DND-41 (cell line): ENCODE results near the gene TAF11.

Source experiments
- ATAC-seq: fragments of 200-7000 bp; cut with Tn5 transposase; 3 replicates; pipeline ENCODE4 v1.9.1; 2021; ENCODE audit warnings: low read depth; ENCODE audit not compliant: insufficient read depth
- DNase-seq: peaks from one replicate; pipeline ENCODE4 v3.0.0-alpha.2; 2020
- H2AFZ ChIP-seq: 2 replicates; pipeline ENCODE4 v1.6.0; 2012; ENCODE audit warnings: low read depth, low read length
- H3K27ac ChIP-seq: 2 replicates; pipeline ENCODE4 v1.5.1; 2012; ENCODE audit warnings: low read length, inconsistent platforms
- H3K27me3 ChIP-seq: fragments of 200-600 bp; sonication (generic); 2 replicates; pipeline ENCODE4 v1.6.0; 2012; ENCODE audit warnings: low read length, mild to moderate bottlenecking, inconsistent platforms; ENCODE audit not compliant: insufficient read depth, poor library complexity
- H3K36me3 ChIP-seq: 2 replicates; pipeline ENCODE4 v1.5.1; 2012; ENCODE audit warnings: low read length, inconsistent platforms; ENCODE audit not compliant: insufficient read depth
- H3K4me1 ChIP-seq: 2 replicates; pipeline ENCODE4 v1.5.1; 2012; ENCODE audit warnings: mild to moderate bottlenecking, low read length; ENCODE audit not compliant: insufficient read depth
- H3K4me2 ChIP-seq: 2 replicates; pipeline ENCODE4 v1.6.0; 2012; ENCODE audit warnings: mild to moderate bottlenecking, moderate library complexity, low read length, inconsistent platforms; ENCODE audit not compliant: insufficient read depth
- H3K4me3 ChIP-seq, 2 experiments: fragments of 200-600 bp in 1 of 2; shearing (Covaris generic) in 1 of 2; 2 replicates each; pipeline ENCODE4 v1.5.1; 2012 to 2016; ENCODE audit warnings: inconsistent platforms in 2 of 2, low read length in 2 of 2, mild to moderate bottlenecking in 2 of 2, low read depth in 1 of 2, moderate library complexity in 1 of 2
- H3K79me2 ChIP-seq: 2 replicates; pipeline ENCODE4 v1.6.0; 2012; ENCODE audit warnings: low read length, inconsistent platforms; ENCODE audit not compliant: insufficient read depth
- H3K9ac ChIP-seq: 2 replicates; pipeline ENCODE4 v1.6.0; 2012; ENCODE audit warnings: low read depth, mild to moderate bottlenecking, inconsistent platforms, low read length, moderate library complexity
- H3K9me3 ChIP-seq: 2 replicates; pipeline ENCODE4 v1.5.1; 2012; ENCODE audit warnings: low read length, moderate library complexity, mild to moderate bottlenecking, inconsistent platforms; ENCODE audit not compliant: insufficient read depth, severe bottlenecking
- H4K20me1 ChIP-seq: 2 replicates; pipeline ENCODE4 v1.6.0; 2012; ENCODE audit warnings: low read length; ENCODE audit not compliant: insufficient read depth
- EZH2 ChIP-seq: IDR thresholded peaks from 3 replicates; pipeline ENCODE4 v1.6.1; 2012; ENCODE audit warnings: borderline replicate concordance, low read depth, mild to moderate bottlenecking, moderate library complexity, low read length, inconsistent platforms; ENCODE audit not compliant: severe bottlenecking

TAF11 gene

DNA sequence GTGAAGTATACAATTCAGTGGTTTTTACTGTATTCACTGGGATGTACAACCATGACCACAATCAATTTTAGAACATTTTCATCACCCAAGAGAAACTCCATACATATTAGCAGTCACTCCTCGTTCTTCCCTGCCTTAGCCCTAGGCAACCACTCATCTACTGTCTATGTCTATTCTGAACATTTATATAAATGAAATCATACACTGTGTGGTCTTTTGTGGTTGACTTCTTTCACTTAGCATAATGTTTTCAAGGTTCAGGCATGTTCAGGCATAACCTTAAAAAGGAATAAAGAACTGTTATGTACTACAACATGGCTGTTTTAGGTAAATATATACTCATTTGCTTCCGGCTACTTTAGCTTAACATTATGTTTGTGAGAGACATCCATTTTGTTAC is 58.7 kb downstream of the TAF11 start:
- Histone ChIP-seq H3K4me3 (no peak overlapping the region), H2AFZ (no peak overlapping the region), H3K4me1 (no peaks in the 10 kb centered on the region), H3K27ac (no peak overlapping the region), H3K79me2 (no peaks in the 10 kb centered on the region), H3K9ac (no peak overlapping the region), H3K27me3 (no peaks in the 10 kb centered on the region), H3K9me3 (no peaks in the 10 kb centered on the region), H3K4me2 (no peak overlapping the region), H4K20me1 (no peaks in the 10 kb centered on the region), H3K36me3 (peaks cover 48% of the 10 kb centered on the region)
- ATAC-seq, result no peak
- no peak for TF ChIP-seq EZH2
- DNase-seq, result no peak
